Left lung (tissue), 10 donors: ENCODE results near the gene FGF8. TPM values are rescaled to one million over a fixed set of nuclear protein-coding genes. Genes with fewer than 3 reads are reported as not detected.
"Not testable (repeated sequence)": the region's sequence is repeated elsewhere in the genome, so short reads cannot be mapped to it uniquely, and the experiment has no call there.

Source experiments
- ATAC-seq: fragments of 200-7000 bp; cut with Tn5 transposase; one replicate; pipeline ENCODE4 v1.9.1; 2020; ENCODE audit warnings: moderate library complexity
- DNase-seq, 4 donors: peaks; one replicate each; pipeline ENCODE4 v3.0.0-alpha.2; 2013 to 2020
- H3K27ac ChIP-seq, 2 donors: fragments of 200-600 bp; sonication (generic) in 1 of 2; one replicate each; pipeline versions ENCODE4 v1.5.0 to v1.8.0; 2020 to 2021
- H3K27me3 ChIP-seq, 2 donors: fragments of 200-600 bp; sonication (generic) in 1 of 2; one replicate each; pipeline versions ENCODE4 v1.5.0 to v1.8.0; 2020 to 2021
- H3K36me3 ChIP-seq, 2 donors: fragments of 200-600 bp; sonication (generic) in 1 of 2; one replicate each; pipeline versions ENCODE4 v1.5.0 to v1.8.0; 2020 to 2021
- H3K4me1 ChIP-seq, 2 donors: fragments of 200-600 bp; one replicate each; pipeline ENCODE4 v1.8.0; 2021
- H3K4me3 ChIP-seq, 2 donors: fragments of 200-600 bp; sonication (generic) in 1 of 2; one replicate each; pipeline versions ENCODE4 v1.5.0 to v1.8.0; 2020 to 2021; ENCODE audit warnings: mild to moderate bottlenecking in 1 of 2
- H3K9me3 ChIP-seq, 2 donors: fragments of 200-600 bp; sonication (generic) in 1 of 2; one replicate each; pipeline versions ENCODE4 v1.5.0 to v1.8.0; 2020 to 2021
- CTCF ChIP-seq, 2 donors: fragments of 200-600 bp; sonication (generic) in 1 of 2; IDR thresholded peaks; one replicate each; pipeline versions ENCODE4 v1.5.0 to v1.8.0; 2021; ENCODE audit warnings: antibody characterized with exemption in 2 of 2
- intact Hi-C, 2 donors: fragments of 100-400 bp; cut with DNase I; formaldehyde crosslinking; loops; one replicate each; pipeline versions ENCODE4 v1.11.2 to v1.14.2; 2022
- polyA plus RNA-seq, 6 donors: library from polyadenylated mRNA; unstranded; fragments of 120-200 nt; gene quantifications; one replicate each; pipeline ENCODE4 v1.2.1, GENCODE V29; 2013; ENCODE audit not compliant: insufficient read length in 6 of 6
- total RNA-seq, 2 donors: library from RNA; stranded (reverse); fragmentation: NEBNext Ultra II Directional; extraction: Animal tissue kit (Norgen Biotek cat#: 25700); gene quantifications; one replicate each; pipeline ENCODE4 v1.2.1, GENCODE V29; 2021
- donor health status: DM: no; HTN: yes; CAD: no.
- donor health status: DM: no; HTN: no; CAD: no.

FGF8 gene
- total and polyA plus RNA-seq, 8 donors: 0.15 TPM; not detected in 7

GRCh38 chr10:101807158-101807557 is 31.2 kb upstream of the FGF8 start:
- DNase-seq: no peak
- intact Hi-C loops: no loop called here
- TF ChIP-seq CTCF (IDR thresholded peaks at IDR 0.05): no peak
- Histone ChIP-seq H3K27me3 (no peaks in the 10 kb centered on the region), H3K36me3 (peaks cover 10 to 100% of the 10 kb centered on the region in 2 donors), H3K9me3 (no peaks in the 10 kb centered on the region), H3K27ac (no peak overlapping the region), H3K4me3 (no peak overlapping the region), H3K4me1 (peaks cover 0 to 4% of the 10 kb centered on the region in 2 donors)
- no peak for ATAC-seq

- Histone ChIP-seq H3K36me3 (peaks cover 17 to 100% of the 10 kb centered on the region in 2 donors), H3K4me3 (no peak overlapping the region), H3K27me3 (no peaks in the 10 kb centered on the region), H3K9me3 (no peaks in the 10 kb centered on the region), H3K27ac (no peak overlapping the region), H3K4me1 (no peaks in the 10 kb centered on the region)
- DNase-seq: no peak
- intact Hi-C loops: no loop called here
- TF ChIP-seq CTCF (IDR thresholded peaks at IDR 0.05): no peak
- ATAC-seq: no peak
Measured at GRCh38 chr10:101803511-101803910, 27.6 kb upstream of the FGF8 start.

GRCh38 chr10:101797403-101798059 is 21.6 kb upstream of the FGF8 start:
- intact Hi-C loops: no loop called here
- no peak overlapping the region for H3K27ac ChIP-seq
- ATAC-seq (no peak), DNase-seq (no peak)
- no peak overlapping the region for H3K4me3 ChIP-seq
- H3K4me1 ChIP-seq: no peaks in the 10 kb centered on the region
- no peaks in the 10 kb centered on the region for H3K27me3 ChIP-seq
- H3K9me3 ChIP-seq: no peaks in the 10 kb centered on the region
- TF ChIP-seq CTCF (IDR thresholded peaks at IDR 0.05): no peak
- peaks cover 15 to 100% of the 10 kb centered on the region in 2 donors for H3K36me3 ChIP-seq

- no peak overlapping the region for H3K27ac ChIP-seq
- intact Hi-C loops: no loop called here
- DNase-seq: peak in 1 of 4 donors; percentile 48
- no peak overlapping the region for H3K4me3 ChIP-seq
- no peaks in the 10 kb centered on the region for H3K4me1 ChIP-seq
- no peak for ATAC-seq
- no peak for TF ChIP-seq CTCF (IDR thresholded peaks at IDR 0.05)
- H3K36me3 ChIP-seq: peaks cover 9 to 100% of the 10 kb centered on the region in 2 donors
- no peaks in the 10 kb centered on the region for H3K27me3 ChIP-seq
- no peaks in the 10 kb centered on the region for H3K9me3 ChIP-seq
Measured at GRCh38 chr10:101793526-101793925, 17.6 kb upstream of the FGF8 start.

GRCh38 chr10:101789686-101790085 is 13.8 kb upstream of the FGF8 start:
- DNase-seq: peak in 1 of 4 donors; percentile 14
- Histone ChIP-seq H3K4me1 (no peaks in the 10 kb centered on the region), H3K36me3 (peaks cover 9 to 98% of the 10 kb centered on the region in 2 donors), H3K4me3 (no peak overlapping the region), H3K27me3 (no peaks in the 10 kb centered on the region), H3K9me3 (no peaks in the 10 kb centered on the region), H3K27ac (no peak overlapping the region)
- ATAC-seq: peak; percentile 55
- TF ChIP-seq CTCF (IDR thresholded peaks at IDR 0.05): no peak
- intact Hi-C loops: no loop called here

- DNase-seq (peak in 2 of 4 donors; percentile 61 to 81), ATAC-seq (peak; percentile 79)
- H3K4me3 ChIP-seq, H3K27me3 ChIP-seq, intact Hi-C loops, H3K4me1 ChIP-seq, H3K27ac ChIP-seq, H3K9me3 ChIP-seq: not testable (repeated sequence)
- H3K36me3 ChIP-seq: peaks cover 9 to 93% of the 10 kb centered on the region in 2 donors
Measured at GRCh38 chr10:101789231-101789630, 13.3 kb upstream of the FGF8 start.
